ENCODE data around the gene BEST1. TPM values are rescaled to one million over a fixed set of nuclear protein-coding genes. Genes with fewer than 3 reads are reported as not detected.

Gene BEST1
- total and polyA plus RNA-seq, 2 donors (not counting 3 experiments of a cell fraction or from before 2014, with no cell fraction given), result 0.04 TPM; not detected in 1

DNA sequence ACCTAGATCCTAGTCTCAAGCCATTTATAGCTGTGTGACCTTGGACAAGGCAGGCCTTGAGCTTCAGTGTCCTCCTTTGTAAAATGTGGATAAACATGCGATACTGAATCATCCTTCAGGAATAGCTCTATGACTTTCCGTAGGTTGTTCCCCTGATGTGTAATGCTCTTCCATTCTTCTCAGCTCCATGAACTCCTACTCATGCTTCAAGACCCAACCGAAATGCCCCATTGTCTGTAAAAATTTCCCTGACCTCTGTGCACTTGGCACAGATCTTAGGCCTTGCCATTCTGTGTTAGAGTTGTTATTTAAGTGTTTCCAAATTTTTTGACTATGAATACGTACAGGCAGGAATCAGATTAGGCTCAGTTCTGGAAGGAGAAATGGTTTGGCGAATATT, 3.3 kb upstream of the BEST1 start:
- dilution Hi-C loops (cut with MboI; ENCODE audit: extremely low pct_ligation_motif_present, low sequenced_read_pairs), result no loop called here

More for the DNA sequence above, 3.3 kb upstream of the BEST1 start:
- no peak overlapping the region for H3K27ac ChIP-seq (ENCODE audit: insufficient read depth, low read depth, low read length)
- intact Hi-C loops (cut with micrococcal nuclease), result loop anchor here (1.0 to 2.0 kb wide), 6 partner anchors 48 to 161 kb away; no protein-coding TSS in a partner anchor
- DNase-seq (ENCODE audit: low read depth, low spot score) (no peak), FAIRE-seq (no peak)
- H3K9me3 ChIP-seq (replicated peaks; ENCODE audit: control insufficient read depth, insufficient read depth, low read length), result no peaks in the 10 kb centered on the region
- H3K4me1 ChIP-seq (ENCODE audit: control insufficient read depth, extremely low read depth, insufficient read depth, low read length), result no peaks in the 10 kb centered on the region
- H2AFZ ChIP-seq (ENCODE audit: low read depth, low read length), result no peak overlapping the region
- H3K79me2 ChIP-seq (ENCODE audit: control insufficient read depth, insufficient read depth, low read length), result no peaks in the 10 kb centered on the region
- H3K36me3 ChIP-seq (ENCODE audit: control insufficient read depth in 2 of 2, extremely low read depth in 1 of 2, insufficient read depth in 2 of 2, low read length in 2 of 2), result no peaks in the 10 kb centered on the region
- no peaks in the 10 kb centered on the region for H3K9me1 ChIP-seq (replicated peaks; ENCODE audit: control insufficient read depth, extremely low read depth, insufficient read depth, low read length)
- ChIA-PET POLR2A (interaction anchor here (0.6 to 1.0 kb wide), 2 partner anchors 20 to 150 kb away, joined by 3 to 4 read pairs; no protein-coding TSS in a partner anchor), CTCF (interaction anchor here (0.6 to 8.3 kb wide), 46 partner anchors 9 to 289 kb away, joined by 3 to 276 read pairs (median 4); partner anchors contain the start of genes FADS1, FEN1 and TMEM258)
- no TSS peak for BruUV-seq (replicated peaks)
- H3K4me3 ChIP-seq (replicated peaks in 1 of 3; ENCODE audit: insufficient read depth in 1 of 3, low read depth in 1 of 3, low read length in 3 of 3), result no peak overlapping the region
- H3K4me2 ChIP-seq (ENCODE audit: insufficient read depth, low read length), result no peak overlapping the region
- H3K9ac ChIP-seq (replicated peaks; ENCODE audit: extremely low read depth, insufficient read depth, low read length), result no peak overlapping the region
- no peaks in the 10 kb centered on the region for H4K20me1 ChIP-seq (replicated peaks; ENCODE audit: control insufficient read depth, extremely low read depth, insufficient read depth, low read length)
- peaks cover 2 to 3% of the 10 kb centered on the region in 2 experiments for H3K27me3 ChIP-seq (ENCODE audit: control insufficient read depth in 2 of 2, insufficient read depth in 2 of 2, low read length in 2 of 2)
- no peak for TF ChIP-seq JUN (IDR thresholded peaks at IDR 0.05; ENCODE audit: borderline replicate concordance, insufficient read depth, insufficient read length, low read depth)
- TF ChIP-seq EZH2 (IDR thresholded peaks at IDR 0.05; ENCODE audit: borderline replicate concordance, low read depth, low read length, severe bottlenecking), result no peak
- no peak for TF ChIP-seq POLR2AphosphoS5 (IDR thresholded peaks at IDR 0.05; ENCODE audit: insufficient read depth, low read depth, low read length)
- TF ChIP-seq, protein P1, sequence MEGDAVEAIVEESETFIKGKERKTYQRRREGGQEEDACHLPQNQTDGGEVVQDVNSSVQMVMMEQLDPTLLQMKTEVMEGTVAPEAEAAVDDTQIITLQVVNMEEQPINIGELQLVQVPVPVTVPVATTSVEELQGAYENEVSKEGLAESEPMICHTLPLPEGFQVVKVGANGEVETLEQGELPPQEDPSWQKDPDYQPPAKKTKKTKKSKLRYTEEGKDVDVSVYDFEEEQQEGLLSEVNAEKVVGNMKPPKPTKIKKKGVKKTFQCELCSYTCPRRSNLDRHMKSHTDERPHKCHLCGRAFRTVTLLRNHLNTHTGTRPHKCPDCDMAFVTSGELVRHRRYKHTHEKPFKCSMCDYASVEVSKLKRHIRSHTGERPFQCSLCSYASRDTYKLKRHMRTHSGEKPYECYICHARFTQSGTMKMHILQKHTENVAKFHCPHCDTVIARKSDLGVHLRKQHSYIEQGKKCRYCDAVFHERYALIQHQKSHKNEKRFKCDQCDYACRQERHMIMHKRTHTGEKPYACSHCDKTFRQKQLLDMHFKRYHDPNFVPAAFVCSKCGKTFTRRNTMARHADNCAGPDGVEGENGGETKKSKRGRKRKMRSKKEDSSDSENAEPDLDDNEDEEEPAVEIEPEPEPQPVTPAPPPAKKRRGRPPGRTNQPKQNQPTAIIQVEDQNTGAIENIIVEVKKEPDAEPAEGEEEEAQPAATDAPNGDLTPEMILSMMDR (IDR thresholded peaks at IDR 0.05; ENCODE audit: extremely low read depth in 1 of 2, insufficient read depth in 1 of 2, low read depth in 1 of 2, low read length in 2 of 2), result no peak
- no peak for TF ChIP-seq POLR2A (IDR thresholded peaks at IDR 0.05; ENCODE audit: low read depth, low read length)
- no peak for TF ChIP-seq FOS (IDR thresholded peaks at IDR 0.05; ENCODE audit: borderline replicate concordance, insufficient read depth, low read length)
- TF ChIP-seq, protein P2, sequence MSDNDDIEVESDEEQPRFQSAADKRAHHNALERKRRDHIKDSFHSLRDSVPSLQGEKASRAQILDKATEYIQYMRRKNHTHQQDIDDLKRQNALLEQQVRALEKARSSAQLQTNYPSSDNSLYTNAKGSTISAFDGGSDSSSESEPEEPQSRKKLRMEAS (IDR thresholded peaks at IDR 0.05; ENCODE audit: insufficient read depth, insufficient read length), result no peak
- TF ChIP-seq MYC (IDR thresholded peaks at IDR 0.05; ENCODE audit: low read depth, low read length), result no peak
- no peak for TF ChIP-seq GATA2 (IDR thresholded peaks at IDR 0.05; ENCODE audit: insufficient read depth, insufficient read length, low read depth, low read length)
